ENCODE data around the gene FZR1.
"Not testable (repeated sequence)": the region's sequence is repeated elsewhere in the genome, so short reads cannot be mapped to it uniquely, and the experiment has no call there.

FZR1 gene

GRCh38 chr19:3517638-3518037, 11.5 kb downstream of the FZR1 start:
- DNase-seq: no peak

GRCh38 chr19:3518255-3518654, 12.1 kb downstream of the FZR1 start:
- no peak for DNase-seq

GRCh38 chr19:3518659-3519058, 12.5 kb downstream of the FZR1 start:
- DNase-seq: no peak

GRCh38 chr19:3519126-3519525, 13.0 kb downstream of the FZR1 start:
- DNase-seq: no peak

DNA sequence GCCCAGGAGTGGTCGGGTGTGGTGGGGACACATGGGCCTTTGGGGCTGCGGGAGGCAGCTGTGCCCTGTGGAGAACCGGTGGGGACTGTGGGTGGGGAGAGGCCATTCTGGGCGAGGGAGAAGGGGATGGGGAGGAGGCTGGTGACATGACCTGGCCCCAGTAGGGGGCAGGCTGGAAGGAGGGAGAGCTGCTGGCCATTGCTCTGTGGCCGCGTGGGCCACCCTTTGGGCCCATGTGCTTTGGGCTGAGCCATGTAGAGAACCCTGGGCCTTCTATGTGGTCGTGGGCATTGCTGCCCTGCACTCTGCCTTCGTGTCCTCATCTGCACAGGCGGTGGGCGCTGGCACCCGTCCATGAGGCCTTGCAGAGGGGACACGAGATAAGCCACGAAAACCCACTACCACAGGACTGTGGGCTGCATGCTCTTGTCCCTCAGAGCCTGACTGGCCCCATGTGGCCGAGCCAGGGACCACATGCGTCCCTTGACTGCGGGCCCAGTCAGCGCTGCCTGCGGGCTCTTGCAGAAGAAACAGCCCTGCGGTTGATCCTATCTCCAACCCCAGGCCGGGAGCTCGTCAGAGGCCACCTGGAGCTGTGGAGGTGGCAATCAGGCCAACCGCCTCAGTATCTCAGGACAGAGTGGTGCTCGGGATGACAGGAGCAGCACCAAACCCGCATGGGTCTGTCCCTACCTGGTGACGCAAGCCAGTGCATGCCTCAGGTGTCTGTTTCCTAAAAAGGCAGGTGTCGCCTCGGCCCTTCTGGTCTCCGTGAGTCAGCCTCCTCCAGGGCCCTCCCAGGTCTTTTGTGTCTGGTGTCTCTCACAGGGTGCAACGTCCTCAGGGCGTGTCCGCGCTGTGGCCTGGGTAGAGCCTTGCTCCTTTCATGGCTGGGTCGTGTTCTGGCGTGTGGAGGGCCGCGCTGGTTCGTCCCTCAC, 14.3 kb downstream of the FZR1 start:
- DNase-seq: no peak

DNA sequence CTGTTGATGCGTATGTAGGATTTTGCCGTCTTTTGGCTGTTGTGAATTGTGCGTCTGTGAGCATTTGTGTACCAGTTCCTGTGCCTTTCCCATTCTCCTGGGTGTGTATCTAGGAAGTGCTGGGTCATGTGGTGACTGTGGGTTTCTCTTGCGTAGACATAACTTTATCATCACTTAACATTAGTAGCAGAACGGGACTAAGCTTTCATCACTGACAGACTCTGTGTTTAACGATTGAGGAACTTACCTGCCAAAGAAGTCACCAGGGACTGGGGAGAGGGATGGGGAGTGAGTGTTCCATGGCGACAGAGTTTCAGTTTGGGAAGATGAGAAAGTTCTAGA, 15.0 kb downstream of the FZR1 start:
- no peak for DNase-seq

- DNase-seq: no peak
These were observed 16.6 kb downstream of the FZR1 start for GRCh38 chr19:3522421-3523360.

GRCh38 chr19:3523361-3524077, 17.4 kb downstream of the FZR1 start:
- no peak for DNase-seq

- no peak for DNase-seq
These were observed 18.1 kb downstream of the FZR1 start for GRCh38 chr19:3524078-3524842.

GRCh38 chr19:3524904-3525451, 18.9 kb downstream of the FZR1 start:
- DNase-seq: no peak

DNA sequence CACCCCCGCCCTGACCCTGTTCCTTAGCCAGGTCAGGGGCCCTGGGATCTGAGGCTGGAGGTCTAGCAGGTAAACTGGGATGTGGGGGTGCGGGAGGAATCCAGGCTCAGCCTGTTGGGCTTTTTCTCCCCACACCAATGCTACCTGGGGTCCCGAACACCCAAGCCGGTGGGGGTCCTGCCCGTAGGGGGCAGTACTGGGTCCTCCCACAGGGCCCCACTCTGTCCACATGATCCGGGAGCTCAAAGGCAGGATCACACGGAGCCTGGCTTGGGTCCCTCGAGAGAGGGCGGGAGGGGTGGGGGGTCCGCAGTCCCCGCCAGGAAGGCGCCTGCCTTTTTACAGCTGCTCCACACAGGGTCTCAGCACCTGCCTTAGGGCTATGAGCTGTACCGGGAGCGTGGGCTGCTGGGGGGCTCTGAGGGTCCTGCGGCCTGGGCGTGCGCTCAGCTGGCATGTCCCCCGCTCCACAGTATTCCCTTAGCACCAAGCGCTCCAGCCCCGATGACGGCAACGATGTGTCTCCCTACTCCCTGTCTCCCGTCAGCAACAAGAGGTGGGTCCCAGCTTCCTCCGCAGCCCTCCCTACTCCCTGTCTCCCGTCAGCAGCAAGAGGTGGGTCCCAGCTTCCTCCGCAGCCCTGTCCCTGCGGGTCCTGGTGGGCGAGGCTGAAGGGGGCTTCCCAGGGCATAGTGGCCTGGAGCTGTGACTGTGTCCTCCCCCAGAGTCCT, 20.6 kb downstream of the FZR1 start:
- no peak for DNase-seq

GRCh38 chr19:3527238-3527910, 21.3 kb downstream of the FZR1 start:
- DNase-seq: no peak

GRCh38 chr19:3528080-3528479, 22.0 kb downstream of the FZR1 start:
- DNase-seq: no peak

- DNase-seq: no peak
These were observed 22.6 kb downstream of the FZR1 start for GRCh38 chr19:3528539-3529211.

- not testable (repeated sequence) for DNase-seq
These were observed 23.2 kb downstream of the FZR1 start for GRCh38 chr19:3529299-3529698.

DNA sequence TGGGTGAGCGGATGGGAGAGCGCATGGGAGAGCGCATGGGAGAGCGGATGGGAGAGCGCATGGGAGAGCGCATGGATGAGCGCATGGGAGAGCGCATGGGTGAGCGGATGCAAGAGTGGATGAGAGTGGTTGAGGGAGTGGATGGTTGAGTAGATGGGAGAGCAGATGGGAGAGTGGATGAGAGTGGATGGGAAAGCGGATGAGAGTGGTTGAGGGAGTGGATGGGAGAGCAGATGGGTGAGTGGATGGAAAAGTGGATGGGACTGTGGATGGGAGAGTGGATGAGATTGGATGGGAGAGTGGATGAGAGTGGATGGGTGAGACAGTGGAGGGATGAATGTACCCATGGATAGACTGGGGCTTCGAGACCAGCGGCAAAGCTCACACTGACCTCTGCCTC, 24.3 kb downstream of the FZR1 start:
- DNase-seq: no peak

- no peak for DNase-seq
These were observed 25.6 kb downstream of the FZR1 start for GRCh38 chr19:3531716-3532115.

DNA sequence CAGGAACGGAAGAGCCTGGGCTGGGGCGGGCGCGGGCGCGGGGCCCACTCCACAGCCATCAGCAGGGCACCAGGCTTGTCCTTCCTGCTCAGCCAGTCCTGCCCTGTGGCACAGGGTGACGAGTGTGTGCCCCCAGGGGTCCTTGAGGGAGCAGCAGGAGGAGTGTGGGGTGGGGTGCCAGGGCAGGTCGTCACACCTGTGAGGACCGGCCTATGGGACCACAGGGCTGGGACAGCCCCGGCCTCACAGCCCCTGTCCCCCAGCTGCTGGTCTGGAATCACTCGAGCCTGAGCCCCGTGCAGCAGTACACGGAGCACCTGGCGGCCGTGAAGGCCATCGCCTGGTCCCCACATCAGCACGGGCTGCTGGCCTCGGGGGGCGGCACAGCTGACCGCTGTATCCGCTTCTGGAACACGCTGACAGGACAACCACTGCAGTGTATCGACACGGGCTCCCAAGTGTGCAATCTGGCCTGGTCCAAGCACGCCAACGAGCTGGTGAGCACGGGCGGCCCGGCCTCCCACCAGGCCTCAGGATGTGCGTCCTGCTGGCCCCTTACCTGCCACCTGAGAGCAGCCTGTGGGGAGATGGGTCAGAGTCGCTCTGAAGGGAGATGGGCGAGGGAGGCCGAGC, 26.2 kb downstream of the FZR1 start:
- DNase-seq: no peak

DNA sequence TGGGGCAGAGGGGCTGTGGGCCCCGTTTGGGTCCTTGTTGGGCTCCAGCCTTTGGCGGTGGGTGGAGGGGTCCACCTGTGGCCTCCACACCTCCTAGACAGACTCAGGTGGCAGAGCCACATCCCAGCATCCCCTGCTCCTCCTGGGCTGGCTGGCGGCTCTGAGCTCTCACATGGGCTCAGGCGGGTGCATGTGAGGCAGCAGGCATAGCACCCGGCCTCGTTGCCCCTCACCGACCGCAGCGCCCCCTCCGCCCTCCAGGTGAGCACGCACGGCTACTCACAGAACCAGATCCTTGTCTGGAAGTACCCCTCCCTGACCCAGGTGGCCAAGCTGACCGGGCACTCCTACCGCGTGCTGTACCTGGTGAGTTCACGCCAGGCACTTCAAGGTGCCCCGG, 26.9 kb downstream of the FZR1 start:
- DNase-seq: no peak

Data from NCI-H2029 treated with DMSO at 0.1 percent for 48 hours (cell line).